ENCODE data around the gene SCAMP4. TPM values are rescaled to one million over a fixed set of nuclear protein-coding genes. Genes with fewer than 3 reads are reported as not detected.

SCAMP4 gene
- total and polyA plus RNA-seq, 2 of the 13 experiments (the other 11 are each of a cell fraction or from before 2014, with no cell fraction given), result 10.7 to 13.7 TPM

GRCh38 chr19:1942078-1942933 is 37.1 kb downstream of the SCAMP4 start (continued):
- TF ChIP-seq ZNF740 (CRISPR knock-in tag; IDR thresholded peaks at IDR 0.05), result peak; percentile 71; the same call in 1 of the 2 replicates
- 0 out of 2 replicates have a peak, but pooled peaks have one; percentile 7 for TF ChIP-seq RXRB (CRISPR knock-in tag; IDR thresholded peaks at IDR 0.05; ENCODE audit: borderline replicate concordance)
- peak; percentile 61; the same call in 1 of the 2 replicates for TF ChIP-seq ZBTB26 (CRISPR knock-in tag; IDR thresholded peaks at IDR 0.05; ENCODE audit: borderline replicate concordance)
- TF ChIP-seq SPEN (CRISPR knock-in tag; IDR thresholded peaks at IDR 0.05; ENCODE audit: low read depth), result peak; percentile 83
- peak; percentile 80 for TF ChIP-seq GATAD1 (CRISPR knock-in tag; IDR thresholded peaks at IDR 0.05)
- TF ChIP-seq KMT2B (CRISPR knock-in tag; IDR thresholded peaks at IDR 0.05), result no peak; the same call in 1 of the 2 replicates
- TF ChIP-seq ZNF282 (IDR thresholded peaks at IDR 0.05; ENCODE audit: partially characterized antibody), result no peak
- TF ChIP-seq ZNF703 (CRISPR knock-in tag; IDR thresholded peaks at IDR 0.05; ENCODE audit: borderline replicate concordance), result no peak; the same call in 1 of the 2 replicates
- no peak; the same call in 1 of the 2 replicates for TF ChIP-seq CEBPG (CRISPR knock-in tag; IDR thresholded peaks at IDR 0.05)
- 0 out of 2 replicates have a peak, but pooled peaks have one; percentile 38 for TF ChIP-seq ZNF589 (CRISPR knock-in tag; conservative IDR thresholded peaks at IDR 0.05)
- peak; percentile 66; the same call in 1 of the 2 replicates for TF ChIP-seq SIN3A (IDR thresholded peaks at IDR 0.05; ENCODE audit: borderline replicate concordance, low read depth, low read length)
- no peak; the same call in 1 of the 2 replicates for TF ChIP-seq PPARG (CRISPR knock-in tag; conservative IDR thresholded peaks at IDR 0.05)
- TF ChIP-seq ATF5 (CRISPR knock-in tag; IDR thresholded peaks at IDR 0.05; ENCODE audit: low read depth), result no peak
- peak; percentile 37 for TF ChIP-seq U2AF1 (optimal IDR thresholded peaks at IDR 0.05; ENCODE audit: low read depth, low read length)
- TF ChIP-seq ZNF30 (CRISPR knock-in tag; IDR thresholded peaks at IDR 0.05), result no peak
- no peak for TF ChIP-seq XBP1 (CRISPR knock-in tag; IDR thresholded peaks at IDR 0.05)
- 0 out of 2 replicates have a peak, but pooled peaks have one; percentile 47 for TF ChIP-seq MZF1 (CRISPR knock-in tag; IDR thresholded peaks at IDR 0.05; ENCODE audit: borderline replicate concordance)
- peak; percentile 50; the same call in 1 of the 2 replicates for TF ChIP-seq ZNF574 (CRISPR knock-in tag; IDR thresholded peaks at IDR 0.05)
- 0 out of 2 replicates have a peak, but pooled peaks have one; percentile 49 for TF ChIP-seq NFKB2 (CRISPR knock-in tag; IDR thresholded peaks at IDR 0.05; ENCODE audit: borderline replicate concordance)
- TF ChIP-seq MYC (CRISPR knock-in tag; IDR thresholded peaks at IDR 0.05; ENCODE audit: borderline replicate concordance), result peak; percentile 60; the same call in 1 of the 2 replicates
- TF ChIP-seq ZNF556 (CRISPR knock-in tag; IDR thresholded peaks at IDR 0.05; ENCODE audit: borderline replicate concordance), result no peak
- TF ChIP-seq ZNF747 (CRISPR knock-in tag; IDR thresholded peaks at IDR 0.05; ENCODE audit: borderline replicate concordance), result peak; percentile 7; the same call in 1 of the 2 replicates
- no peak; the same call in 1 of the 2 replicates for TF ChIP-seq SP5 (CRISPR knock-in tag; IDR thresholded peaks at IDR 0.05; ENCODE audit: borderline replicate concordance, low read depth)
- TF ChIP-seq ZNF547 (CRISPR knock-in tag; IDR thresholded peaks at IDR 0.05), result no peak
- no peak for TF ChIP-seq ZNF205 (CRISPR knock-in tag; IDR thresholded peaks at IDR 0.05)

Measured in HepG2 (cell line).